Liver (tissue), 9 donors: ENCODE results near the gene RERE. TPM values are rescaled to one million over a fixed set of nuclear protein-coding genes. Genes with fewer than 3 reads are reported as not detected.
A peak's percentile ranks its signal among the peaks of the same experiment; 100 is the strongest.

Source experiments
- DNase-seq: peaks from one replicate; pipeline ENCODE4 v3.0.0-alpha.2; 2017; ENCODE audit warnings: low spot score
- H3K27ac ChIP-seq, 2 donors: one replicate each; pipeline ENCODE4 v1.7.0; 2013; ENCODE audit warnings: inconsistent platforms in 2 of 2, low read length in 2 of 2, control low read depth in 1 of 2, low read depth in 1 of 2, mild to moderate bottlenecking in 1 of 2
- H3K27me3 ChIP-seq, 4 donors: one replicate each; pipeline versions ENCODE4 v1.6.1 to v1.7.0; 2013; ENCODE audit warnings: low read length in 3 of 4, inconsistent platforms in 1 of 4, mild to moderate bottlenecking in 1 of 4, moderate library complexity in 1 of 4; ENCODE audit not compliant: control insufficient read depth in 4 of 4, insufficient read depth in 4 of 4
- H3K36me3 ChIP-seq, 4 donors: one replicate each; pipeline versions ENCODE4 v1.6.1 to v1.7.0; 2013; ENCODE audit warnings: low read length in 3 of 4, mild to moderate bottlenecking in 3 of 4, low read depth in 1 of 4, moderate library complexity in 1 of 4; ENCODE audit not compliant: control insufficient read depth in 4 of 4, insufficient read depth in 3 of 4
- H3K4me1 ChIP-seq, 4 donors: one replicate each; pipeline versions ENCODE4 v1.6.1 to v1.7.0; 2013; ENCODE audit warnings: low read length in 3 of 4, mild to moderate bottlenecking in 3 of 4, moderate library complexity in 1 of 4; ENCODE audit not compliant: control insufficient read depth in 4 of 4, insufficient read depth in 4 of 4
- H3K4me3 ChIP-seq, 3 donors: one replicate each; pipeline versions ENCODE4 v1.6.1 to v1.7.0; 2013; ENCODE audit warnings: low read length in 3 of 3, control low read depth in 1 of 3, low read depth in 1 of 3, mild to moderate bottlenecking in 1 of 3
- H3K9ac ChIP-seq, 2 donors: one replicate each; pipeline ENCODE4 v1.7.0; 2013; ENCODE audit warnings: low read length in 2 of 2, mild to moderate bottlenecking in 2 of 2, moderate library complexity in 2 of 2, control low read depth in 1 of 2, low read depth in 1 of 2
- H3K9me3 ChIP-seq, 4 donors: one replicate each; pipeline versions ENCODE4 v1.6.1 to v1.7.0; 2013; ENCODE audit warnings: low read length in 3 of 4; ENCODE audit not compliant: control insufficient read depth in 4 of 4
- EGR1 ChIP-seq, 2 donors: IDR thresholded peaks; 2 replicates each; pipeline ENCODE4 v1.6.1; 2016 to 2018; ENCODE audit warnings: antibody characterized with exemption in 2 of 2, low read depth in 2 of 2
- FOXA1 ChIP-seq: IDR thresholded peaks from 2 replicates; pipeline ENCODE4 v1.6.1; 2016; ENCODE audit warnings: antibody characterized with exemption
- FOXA2 ChIP-seq: IDR thresholded peaks from 2 replicates; pipeline ENCODE4 v1.6.1; 2016; ENCODE audit warnings: antibody characterized with exemption
- GABPA ChIP-seq, 2 donors: IDR thresholded peaks in 1 of 2; conservative IDR thresholded peaks in 1 of 2; 2 replicates each; pipeline ENCODE4 v1.6.1; 2016; ENCODE audit warnings: antibody characterized with exemption in 2 of 2, mild to moderate bottlenecking in 1 of 2, moderate library complexity in 1 of 2
- HNF4A ChIP-seq, 2 donors: conservative IDR thresholded peaks; 2 replicates each; pipeline ENCODE4 v1.6.1; 2016; ENCODE audit warnings: antibody characterized with exemption in 2 of 2, mild to moderate bottlenecking in 2 of 2
- HNF4G ChIP-seq: IDR thresholded peaks from 2 replicates; pipeline ENCODE4 v1.6.1; 2016; ENCODE audit warnings: antibody characterized with exemption
- JUND ChIP-seq, 2 donors: IDR thresholded peaks; 2 replicates each; pipeline ENCODE4 v1.6.1; 2016; ENCODE audit warnings: antibody characterized with exemption in 2 of 2
- NR2F2 ChIP-seq: IDR thresholded peaks from 2 replicates; pipeline ENCODE4 v1.6.1; 2016; ENCODE audit warnings: antibody characterized with exemption
- SP1 ChIP-seq: IDR thresholded peaks from 2 replicates; pipeline ENCODE4 v1.6.1; 2018; ENCODE audit warnings: antibody characterized with exemption, mild to moderate bottlenecking
- TAF1 ChIP-seq: conservative IDR thresholded peaks from 2 replicates; pipeline ENCODE4 v1.6.1; 2016; ENCODE audit warnings: antibody characterized with exemption, mild to moderate bottlenecking
- YY1 ChIP-seq: IDR thresholded peaks from 2 replicates; pipeline ENCODE4 v1.6.1; 2016; ENCODE audit warnings: antibody characterized with exemption, mild to moderate bottlenecking
- WGBS: extraction: QIAGEN DNeasy Blood & Tissue Kit; methylation state at CpG from one replicate; pipeline ENCODE4 v1.1.7; 2013; 5-methylcytosine and 5-hydroxymethylcytosine counted together
- polyA plus RNA-seq, 2 donors: library from polyadenylated mRNA; stranded (reverse) in 1 of 2; unstranded in 1 of 2; fragments of 200-250 nt in 1 of 2; fragments of >200 nt in 1 of 2; fragmentation: Nextera tagmentation in 1 of 2; extraction: Ambion mirVana in 1 of 2; gene quantifications; one replicate each; pipeline versions ENCODE4 v1.2.1 to v1.2.3, GENCODE V29; 2013 to 2015
- total RNA-seq, 2 donors: library from RNA; depleted of rRNA; stranded (reverse); fragments of >200 nt; gene quantifications; one replicate each; pipeline ENCODE4 v1.2.3, GENCODE V29; 2014
- TF ChIP-seq, protein P1 (sequence below): IDR thresholded peaks from 2 replicates; pipeline ENCODE4 v1.6.1; 2016; ENCODE audit warnings: antibody characterized with exemption, mild to moderate bottlenecking
- TF ChIP-seq, protein P2 (sequence below): IDR thresholded peaks from 2 replicates; pipeline ENCODE4 v1.6.1; 2016; ENCODE audit warnings: antibody characterized with exemption
- TF ChIP-seq, protein P3 (sequence below): IDR thresholded peaks from 2 replicates; pipeline ENCODE4 v1.6.1; 2016; ENCODE audit warnings: antibody characterized with exemption
- donor health status: healthy.
- donor health status: healthy.
- donor health status: healthy.
- donor health status: healthy.
- donor health status: healthy.

RERE gene
- total and polyA plus RNA-seq, 4 donors = 9.8 to 49.1 (median 24.8) TPM

DNA sequence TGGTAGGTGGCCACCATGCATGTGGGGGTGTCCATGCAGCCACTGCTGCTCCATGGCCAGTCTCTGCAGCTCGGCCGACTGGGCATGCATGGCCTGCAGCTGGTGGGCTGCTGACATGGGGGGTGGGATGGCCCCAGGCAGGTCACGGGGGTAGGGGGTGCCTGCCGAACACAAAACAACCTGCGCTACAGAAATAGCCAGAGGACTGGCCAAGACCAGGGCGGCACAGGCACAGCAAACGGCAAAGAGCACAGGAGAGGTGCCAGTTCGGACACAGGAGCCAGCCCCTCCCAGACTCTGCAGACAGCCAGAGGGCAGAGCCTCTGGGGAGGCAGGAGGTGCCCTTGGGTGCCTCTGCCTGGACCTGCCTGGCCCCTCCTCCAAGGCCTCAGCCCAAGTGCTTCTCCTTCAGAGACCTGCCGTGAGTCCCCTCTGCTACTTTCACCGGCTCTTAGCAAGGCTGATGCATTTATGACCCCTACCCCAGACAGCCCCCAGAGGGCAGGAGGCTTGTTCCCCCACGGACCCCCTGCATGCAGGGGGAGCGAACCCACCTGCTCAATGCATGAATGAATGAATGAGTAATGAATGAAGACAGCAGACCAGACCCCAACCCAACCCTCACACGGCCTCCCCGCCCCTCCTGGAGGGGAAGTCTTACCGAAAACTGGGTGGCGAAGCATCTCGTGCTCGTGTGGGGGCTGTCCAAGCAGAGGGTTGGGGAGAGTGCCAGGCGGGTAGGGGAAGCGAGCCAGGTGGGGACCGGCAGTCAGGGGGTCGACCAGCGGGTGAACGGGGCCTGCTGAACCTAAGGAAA, 461.8 kb downstream of the RERE start (continued):
- TF ChIP-seq, protein P1, sequence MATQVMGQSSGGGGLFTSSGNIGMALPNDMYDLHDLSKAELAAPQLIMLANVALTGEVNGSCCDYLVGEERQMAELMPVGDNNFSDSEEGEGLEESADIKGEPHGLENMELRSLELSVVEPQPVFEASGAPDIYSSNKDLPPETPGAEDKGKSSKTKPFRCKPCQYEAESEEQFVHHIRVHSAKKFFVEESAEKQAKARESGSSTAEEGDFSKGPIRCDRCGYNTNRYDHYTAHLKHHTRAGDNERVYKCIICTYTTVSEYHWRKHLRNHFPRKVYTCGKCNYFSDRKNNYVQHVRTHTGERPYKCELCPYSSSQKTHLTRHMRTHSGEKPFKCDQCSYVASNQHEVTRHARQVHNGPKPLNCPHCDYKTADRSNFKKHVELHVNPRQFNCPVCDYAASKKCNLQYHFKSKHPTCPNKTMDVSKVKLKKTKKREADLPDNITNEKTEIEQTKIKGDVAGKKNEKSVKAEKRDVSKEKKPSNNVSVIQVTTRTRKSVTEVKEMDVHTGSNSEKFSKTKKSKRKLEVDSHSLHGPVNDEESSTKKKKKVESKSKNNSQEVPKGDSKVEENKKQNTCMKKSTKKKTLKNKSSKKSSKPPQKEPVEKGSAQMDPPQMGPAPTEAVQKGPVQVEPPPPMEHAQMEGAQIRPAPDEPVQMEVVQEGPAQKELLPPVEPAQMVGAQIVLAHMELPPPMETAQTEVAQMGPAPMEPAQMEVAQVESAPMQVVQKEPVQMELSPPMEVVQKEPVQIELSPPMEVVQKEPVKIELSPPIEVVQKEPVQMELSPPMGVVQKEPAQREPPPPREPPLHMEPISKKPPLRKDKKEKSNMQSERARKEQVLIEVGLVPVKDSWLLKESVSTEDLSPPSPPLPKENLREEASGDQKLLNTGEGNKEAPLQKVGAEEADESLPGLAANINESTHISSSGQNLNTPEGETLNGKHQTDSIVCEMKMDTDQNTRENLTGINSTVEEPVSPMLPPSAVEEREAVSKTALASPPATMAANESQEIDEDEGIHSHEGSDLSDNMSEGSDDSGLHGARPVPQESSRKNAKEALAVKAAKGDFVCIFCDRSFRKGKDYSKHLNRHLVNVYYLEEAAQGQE = no peak
- TF ChIP-seq JUND (IDR thresholded peaks at IDR 0.05) = no peak
- no peak for TF ChIP-seq EGR1 (IDR thresholded peaks at IDR 0.05; ENCODE audit: low read depth in 2 of 2)
- TF ChIP-seq GABPA (IDR thresholded peaks at IDR 0.05 in 1 of 2, conservative IDR thresholded peaks at IDR 0.05 in 1 of 2) = no peak
- no peak for TF ChIP-seq FOXA1
- TF ChIP-seq NR2F2 = no peak

DNA sequence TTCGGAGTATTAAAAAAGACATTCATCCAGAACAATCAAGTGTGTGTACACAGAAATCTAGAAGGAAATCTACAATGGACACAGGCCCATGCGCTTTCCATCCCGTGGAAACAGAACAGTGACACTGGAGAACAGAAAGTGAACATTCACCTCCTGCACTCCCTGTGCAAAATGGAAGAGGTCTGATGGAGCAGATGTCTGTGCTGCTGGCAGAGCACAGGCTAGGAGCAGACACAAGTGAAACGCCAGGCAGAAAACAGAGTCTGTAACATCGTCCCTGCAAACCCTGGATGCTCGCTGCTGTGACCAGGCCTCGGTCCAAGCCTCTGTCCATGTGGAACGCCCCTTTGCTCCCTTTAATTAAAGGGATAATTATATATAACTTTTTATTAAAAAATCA, 463.4 kb downstream of the RERE start:
- peaks cover 21 to 49% (median 30%) of the 10 kb centered on the region in 4 donors for H3K36me3 ChIP-seq
- H3K9ac ChIP-seq = no peak overlapping the region
- no peak for TF ChIP-seq YY1
- TF ChIP-seq HNF4G = no peak
- TF ChIP-seq TAF1 = no peak
- TF ChIP-seq, protein P2, sequence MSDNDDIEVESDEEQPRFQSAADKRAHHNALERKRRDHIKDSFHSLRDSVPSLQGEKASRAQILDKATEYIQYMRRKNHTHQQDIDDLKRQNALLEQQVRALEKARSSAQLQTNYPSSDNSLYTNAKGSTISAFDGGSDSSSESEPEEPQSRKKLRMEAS = no peak
- no peak for TF ChIP-seq FOXA1
- TF ChIP-seq, protein P3, sequence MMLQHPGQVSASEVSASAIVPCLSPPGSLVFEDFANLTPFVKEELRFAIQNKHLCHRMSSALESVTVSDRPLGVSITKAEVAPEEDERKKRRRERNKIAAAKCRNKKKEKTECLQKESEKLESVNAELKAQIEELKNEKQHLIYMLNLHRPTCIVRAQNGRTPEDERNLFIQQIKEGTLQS = no peak
- no peak for TF ChIP-seq HNF4A (conservative IDR thresholded peaks at IDR 0.05)
- TF ChIP-seq FOXA2 = no peak
- no peak for TF ChIP-seq NR2F2
- H3K27ac ChIP-seq = peak overlapping the region in 1 of 2 donors; percentile 22
- no peak for DNase-seq
- peaks cover 0 to 2% (median 1%) of the 10 kb centered on the region in 4 donors for H3K4me1 ChIP-seq
- H3K4me3 ChIP-seq = no peak overlapping the region
- no peaks in the 10 kb centered on the region for H3K27me3 ChIP-seq
- 85% methylated on average over 8 of the region's 8 CpGs for whole genome bisulfite sequencing
- no peaks in the 10 kb centered on the region for H3K9me3 ChIP-seq

DNA sequence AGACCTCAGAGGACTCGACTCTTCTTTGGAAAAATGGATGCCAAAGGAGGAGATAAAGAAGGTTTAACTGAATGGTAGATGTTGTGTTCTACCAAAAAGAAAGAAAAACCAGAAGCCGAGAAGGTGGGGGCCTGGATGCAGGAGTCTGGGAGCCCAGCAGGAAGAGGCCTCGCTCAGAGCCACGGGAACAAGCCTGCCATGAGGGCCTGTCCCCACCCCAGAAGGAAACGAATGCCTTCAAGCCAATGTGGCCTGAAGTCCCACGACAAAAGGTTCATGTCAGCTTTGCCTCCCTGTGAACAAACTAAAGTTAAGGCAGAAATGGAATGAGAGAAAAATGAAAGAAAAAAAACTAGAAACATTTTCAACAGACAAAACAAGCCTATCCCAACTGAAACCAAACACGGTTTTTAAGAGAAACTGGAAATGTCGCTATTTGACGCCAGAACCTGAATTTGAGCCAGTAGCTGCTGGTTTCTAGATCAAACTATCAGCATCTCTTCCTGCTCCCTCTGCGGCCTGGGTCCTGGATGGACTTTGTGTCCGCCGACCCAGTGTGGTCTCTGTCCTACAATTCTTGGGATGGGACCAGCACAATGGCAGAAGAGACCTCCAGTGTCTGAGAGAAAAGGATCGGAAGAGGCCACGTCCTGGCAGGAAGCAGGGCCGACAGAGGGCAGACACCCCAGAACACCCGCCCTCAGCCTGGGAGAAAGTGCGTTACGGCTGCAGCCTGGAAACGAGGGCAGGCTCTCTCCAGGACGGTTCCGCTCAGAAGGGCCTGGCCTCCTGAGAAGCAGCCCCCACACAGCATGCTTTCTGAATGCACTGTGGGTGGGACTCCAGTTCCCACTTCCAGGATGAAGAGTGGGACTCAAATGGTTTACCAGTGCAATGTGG, 464.3 kb downstream of the RERE start:
- peak overlapping the region; percentile 40 to 55 for H3K27ac ChIP-seq
- no peak overlapping the region for H3K4me3 ChIP-seq
- DNase-seq = no peak
- H3K4me1 ChIP-seq = peaks cover 0 to 5% (median 1%) of the 10 kb centered on the region in 4 donors
- peaks cover 14 to 40% (median 26%) of the 10 kb centered on the region in 4 donors for H3K36me3 ChIP-seq
- H3K9ac ChIP-seq = no peak overlapping the region
- no peaks in the 10 kb centered on the region for H3K27me3 ChIP-seq
- no peaks in the 10 kb centered on the region for H3K9me3 ChIP-seq
- no peak for TF ChIP-seq EGR1 (IDR thresholded peaks at IDR 0.05; ENCODE audit: low read depth in 2 of 2)
- TF ChIP-seq TAF1 = no peak
- TF ChIP-seq NR2F2 = peak; percentile 71
- TF ChIP-seq SP1 = no peak
- WGBS = 76% methylated on average over 21 of the region's 21 CpGs
